ENCODE data around the gene SCEL.

DNA sequence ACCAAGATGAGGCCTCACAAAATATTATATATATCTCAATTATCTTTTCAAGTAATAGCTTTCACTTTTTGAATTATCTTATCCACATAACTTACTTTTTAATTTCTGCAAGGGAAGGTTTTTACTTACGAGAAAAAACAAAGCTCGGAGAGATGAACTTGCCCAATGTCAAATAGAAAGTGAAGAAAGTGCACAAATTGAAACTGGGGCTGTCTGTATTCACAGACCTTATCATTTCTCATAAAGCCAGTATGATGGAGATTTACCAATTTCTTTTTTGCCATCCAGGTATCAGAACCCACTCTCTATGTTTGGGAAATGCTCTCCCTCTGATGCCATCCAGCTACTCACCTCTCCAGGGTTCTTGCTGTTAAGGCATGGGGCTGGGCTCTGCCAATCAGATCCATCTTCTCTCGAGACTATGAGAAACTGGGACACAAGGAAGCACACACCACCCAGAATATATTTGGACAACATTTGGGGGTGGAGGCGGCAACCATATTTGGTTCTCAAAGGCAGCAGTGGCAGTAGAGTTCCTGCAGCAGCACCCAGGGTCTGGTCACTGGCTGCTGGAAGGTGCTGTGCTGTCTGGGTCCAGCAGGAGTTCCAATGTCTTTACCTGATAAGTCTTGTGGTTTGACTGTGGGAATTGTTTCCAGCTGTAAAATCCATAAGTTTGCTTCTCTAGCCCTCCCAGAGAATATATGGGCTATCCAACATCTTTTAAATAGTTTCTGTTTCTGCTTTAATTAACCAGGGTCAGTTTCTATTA lies 45.8 kb upstream of the SCEL start:
- TF ChIP-seq MAZ (IDR thresholded peaks at IDR 0.05; ENCODE audit: borderline replicate concordance, low read depth, low read length) = no peak
- TF ChIP-seq, protein P1, sequence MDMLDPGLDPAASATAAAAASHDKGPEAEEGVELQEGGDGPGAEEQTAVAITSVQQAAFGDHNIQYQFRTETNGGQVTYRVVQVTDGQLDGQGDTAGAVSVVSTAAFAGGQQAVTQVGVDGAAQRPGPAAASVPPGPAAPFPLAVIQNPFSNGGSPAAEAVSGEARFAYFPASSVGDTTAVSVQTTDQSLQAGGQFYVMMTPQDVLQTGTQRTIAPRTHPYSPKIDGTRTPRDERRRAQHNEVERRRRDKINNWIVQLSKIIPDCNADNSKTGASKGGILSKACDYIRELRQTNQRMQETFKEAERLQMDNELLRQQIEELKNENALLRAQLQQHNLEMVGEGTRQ (IDR thresholded peaks at IDR 0.05) = no peak
- no peak for TF ChIP-seq CTCF (IDR thresholded peaks at IDR 0.05)
- TF ChIP-seq JUN (IDR thresholded peaks at IDR 0.05) = no peak
- TF ChIP-seq KDM5A (IDR thresholded peaks at IDR 0.05) = no peak
- TF ChIP-seq POLR2A (IDR thresholded peaks at IDR 0.05; ENCODE audit: low read length) = no peak
- TF ChIP-seq NPAS2 (CRISPR knock-in tag; IDR thresholded peaks at IDR 0.05; ENCODE audit: borderline replicate concordance) = no peak
- TF ChIP-seq RAD21 (conservative IDR thresholded peaks at IDR 0.05 in 1 of 2, IDR thresholded peaks at IDR 0.05 in 1 of 2) = no peak
- TF ChIP-seq EP300 (IDR thresholded peaks at IDR 0.05) = no peak
